ENCODE measurements around the gene TARS3. TPM values are rescaled to one million over a fixed set of nuclear protein-coding genes. Genes with fewer than 3 reads are reported as not detected.

TARS3 gene
- total RNA-seq, 2 experiments from 2014 or later = 6.7 to 7.1 TPM

Other genes starting within 250 kb of the TARS3 start
- gene PCSK6, start 234.8 kb downstream of the TARS3 start, total RNA-seq = 1 to 10 TPM; 4.0 to 4.6 TPM
- 10 to 100 TPM; 37.2 to 41.7 TPM for gene TM2D3, start 72.1 kb downstream of the TARS3 start, total RNA-seq
- not detected for gene OR4F6, start 79.0 kb upstream of the TARS3 start, total RNA-seq
- not detected for gene OR4F15, start 87.7 kb upstream of the TARS3 start, total RNA-seq